HT1080 (cell line): Measurements from ENCODE around the gene ZNF391. TPM values are rescaled to one million over a fixed set of nuclear protein-coding genes. Genes with fewer than 3 reads are reported as not detected.
"Not testable (repeated sequence)": the region's sequence is repeated elsewhere in the genome, so short reads cannot be mapped to it uniquely, and the experiment has no call there.

Source experiments
- DNase-seq: peaks from one replicate; pipeline ENCODE4 v3.0.0-alpha.2; 2015; ENCODE audit warnings: low read depth
- polyA plus RNA-seq, 2 experiments: library from polyadenylated mRNA; depleted of rRNA; stranded (reverse); fragments of >200 nt; gene quantifications; 2 replicates each; pipeline ENCODE4 v1.2.3, GENCODE V29; 2015
- total RNA-seq: library from RNA; depleted of rRNA; stranded (reverse); fragments of >200 nt; shearing (Covaris generic); gene quantifications from 2 replicates; pipeline ENCODE4 v1.2.3, GENCODE V29; 2014; rRNA removed

The ZNF391 gene
- 0.06 and 0.13 TPM in 2 replicates for total RNA-seq
- polyA plus RNA-seq (2015; cell fraction: cytosol; rRNA removed): 0.38 and 1.5 TPM in 2 replicates
- polyA plus RNA-seq (2015; cell fraction: nucleus; rRNA removed): 0.14 and 0.16 TPM in 2 replicates

GRCh38 chr6:27388293-27389197, at the start of gene ZNF391:
TSS of gene ZNF391 (plus strand) at chr6:27388759. CDS start at chr6:27400371, 11,612 bp downstream.
- peak; percentile 68 for DNase-seq

DNA sequence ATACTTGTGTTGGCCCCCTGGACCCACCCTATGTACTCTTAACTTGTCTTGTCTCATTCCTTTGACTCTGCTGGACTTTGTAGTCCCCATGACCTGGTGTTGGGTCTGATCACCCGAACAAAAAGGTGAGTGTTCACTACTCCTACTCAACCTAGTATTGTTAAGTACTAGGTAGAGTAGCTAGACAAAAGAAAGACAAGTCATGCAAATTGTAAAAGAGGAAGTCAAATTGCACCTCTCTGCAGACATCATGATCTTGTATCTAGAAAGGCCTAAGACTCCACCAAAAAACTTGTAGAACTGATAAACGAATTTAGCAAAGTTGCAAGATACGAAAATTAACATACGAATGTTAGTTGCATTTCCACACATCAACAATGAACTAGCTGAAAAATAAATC, 35.7 kb upstream of the ZNF391 start:
- no peak for DNase-seq

DNA sequence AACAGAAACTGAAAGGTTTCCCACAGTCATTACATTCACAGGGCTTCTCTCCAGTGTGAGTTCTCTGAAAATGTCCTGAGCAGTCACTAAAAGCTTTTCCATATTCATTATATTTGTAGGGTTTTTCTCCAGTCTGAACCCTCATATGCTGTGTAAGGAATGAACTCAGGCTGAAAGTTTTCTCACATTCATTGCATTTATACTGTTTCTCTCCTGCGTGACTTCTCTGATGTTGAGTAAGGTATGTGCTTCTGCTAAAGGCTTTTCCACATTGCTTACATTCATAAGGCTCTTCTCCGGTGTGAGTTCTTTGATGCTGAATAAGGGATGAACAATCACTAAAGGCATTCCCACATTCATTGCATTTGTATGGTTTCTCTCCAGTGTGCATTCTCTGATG, 29.8 kb upstream of the ZNF391 start:
- no peak for DNase-seq

DNA sequence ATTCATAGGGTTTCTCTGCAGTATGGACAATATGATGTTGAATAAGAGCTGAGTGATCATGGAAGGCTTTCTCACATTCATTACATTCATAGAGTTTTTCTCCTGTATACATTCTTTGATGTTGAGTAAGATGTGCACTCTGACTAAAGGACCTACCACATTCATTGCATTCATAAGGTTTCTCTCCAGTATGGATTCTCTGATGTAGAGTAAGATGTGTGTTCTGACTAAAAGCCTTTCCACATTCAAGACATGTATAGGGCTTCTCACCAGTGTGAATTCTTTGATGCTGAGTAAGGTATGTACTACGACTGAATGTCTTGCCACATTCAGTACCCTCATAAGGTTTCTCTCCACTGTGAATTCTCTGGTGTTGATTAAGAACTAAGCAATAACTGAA, 29.3 kb upstream of the ZNF391 start:
- DNase-seq: no peak

GRCh38 chr6:27368202-27368601, 20.4 kb upstream of the ZNF391 start:
- no peak for DNase-seq

DNA sequence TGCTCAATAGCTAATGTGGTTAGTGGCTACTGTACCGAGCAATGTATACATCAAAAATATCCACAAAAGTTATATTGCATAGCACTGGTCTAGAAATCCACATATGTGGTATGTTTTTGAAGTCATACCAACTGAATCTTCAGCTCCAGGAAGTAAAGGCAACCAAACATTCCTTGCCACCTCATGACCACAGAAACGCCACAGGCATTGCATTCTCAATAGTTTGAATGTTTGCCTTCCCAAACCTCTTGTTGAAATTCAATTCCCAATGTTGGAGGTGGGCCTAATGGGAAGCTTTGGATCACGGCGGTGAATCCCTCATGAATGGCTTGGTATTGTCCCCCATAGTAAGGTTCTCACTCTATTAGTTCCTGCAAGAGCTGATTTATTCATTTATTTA, 18.2 kb upstream of the ZNF391 start:
- DNase-seq: no peak

DNA sequence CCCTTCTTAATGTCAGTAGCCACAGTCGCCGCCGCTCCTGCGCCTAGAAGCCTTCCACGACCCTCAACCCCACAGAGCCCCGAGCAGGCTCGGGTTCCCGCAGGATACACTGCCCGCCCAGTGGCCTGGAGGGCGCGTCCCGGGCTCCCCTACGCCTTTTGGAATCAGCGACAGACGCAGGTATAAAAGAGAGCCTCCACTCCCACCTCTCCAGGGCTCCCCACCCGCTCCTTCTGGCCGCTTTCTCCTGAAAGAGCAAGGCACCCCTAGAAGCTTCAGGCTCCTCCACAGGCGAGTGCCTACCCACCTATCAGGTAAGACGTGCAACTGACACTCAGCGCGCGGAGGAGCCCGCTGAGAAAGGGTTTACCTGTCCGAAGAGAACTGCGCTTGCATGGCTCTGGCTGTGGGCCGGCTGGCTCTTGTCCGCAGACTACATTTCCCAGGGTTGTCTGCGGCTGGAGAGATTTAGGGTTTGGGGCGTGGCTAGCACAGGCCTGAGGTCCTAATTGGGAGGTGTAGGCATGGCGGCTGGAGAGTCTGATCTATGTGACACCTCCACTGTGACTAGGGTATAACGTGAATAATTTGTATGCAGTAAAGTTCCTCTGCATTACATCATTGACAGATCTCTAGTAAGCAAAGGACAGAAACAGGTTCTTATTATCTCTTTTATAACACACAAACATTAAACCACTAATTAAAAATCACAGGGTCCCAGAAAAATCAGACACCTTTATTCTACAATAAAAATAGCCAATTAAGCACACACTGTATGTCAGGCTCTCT, 13.5 kb upstream of the ZNF391 start:
- DNase-seq: peak; percentile 51

DNA sequence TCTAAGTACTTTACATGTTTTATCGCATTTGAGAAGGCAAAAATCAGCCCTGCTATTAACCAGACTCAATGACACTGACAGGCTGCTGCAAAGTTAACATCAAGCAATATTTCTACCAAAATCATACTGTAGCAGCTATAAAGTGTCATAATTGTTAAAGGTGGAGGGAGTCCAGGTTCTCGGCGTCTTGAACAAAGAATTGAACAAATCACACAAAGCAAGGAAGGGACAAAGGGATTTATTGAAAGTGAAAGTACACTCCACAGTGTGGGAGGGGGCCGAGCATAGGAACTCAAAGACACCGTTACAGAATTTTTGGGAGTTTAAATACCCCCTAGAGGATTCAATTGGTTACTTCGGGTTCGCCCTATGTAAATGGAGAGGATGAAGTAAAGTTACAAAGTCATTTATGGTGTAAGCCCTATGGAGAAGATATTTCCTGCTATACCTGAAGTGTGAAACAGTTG, 12.9 kb upstream of the ZNF391 start:
- peak; percentile 1 for DNase-seq

- DNase-seq: not testable (repeated sequence)
These were observed 10.2 kb upstream of the ZNF391 start for GRCh38 chr6:27378406-27378805.

DNA sequence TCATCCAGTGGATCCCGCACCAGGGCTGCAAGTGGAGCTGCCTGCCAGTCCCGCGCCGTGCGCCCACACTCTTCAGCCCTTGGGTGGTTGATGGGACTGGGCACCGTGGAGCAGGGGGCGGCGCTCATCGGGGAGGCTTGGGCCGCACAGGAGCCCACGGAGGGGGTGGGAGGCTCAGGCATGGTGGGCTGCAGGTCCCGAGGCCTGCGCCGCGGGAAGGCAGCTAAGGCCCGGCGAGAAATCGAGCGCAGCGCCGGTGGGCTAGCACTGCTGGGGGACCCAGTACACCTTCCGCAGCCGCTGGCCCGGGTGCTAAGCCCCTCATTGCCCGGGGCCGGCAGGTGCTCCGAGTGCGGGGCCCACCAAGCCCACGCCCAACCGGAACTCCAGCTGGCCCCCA, 7.6 kb upstream of the ZNF391 start:
- DNase-seq: not testable (repeated sequence)

- no peak for DNase-seq
These were observed 5.5 kb upstream of the ZNF391 start for GRCh38 chr6:27383011-27383410.

GRCh38 chr6:27383481-27383880, 5.1 kb upstream of the ZNF391 start:
- DNase-seq: no peak

DNA sequence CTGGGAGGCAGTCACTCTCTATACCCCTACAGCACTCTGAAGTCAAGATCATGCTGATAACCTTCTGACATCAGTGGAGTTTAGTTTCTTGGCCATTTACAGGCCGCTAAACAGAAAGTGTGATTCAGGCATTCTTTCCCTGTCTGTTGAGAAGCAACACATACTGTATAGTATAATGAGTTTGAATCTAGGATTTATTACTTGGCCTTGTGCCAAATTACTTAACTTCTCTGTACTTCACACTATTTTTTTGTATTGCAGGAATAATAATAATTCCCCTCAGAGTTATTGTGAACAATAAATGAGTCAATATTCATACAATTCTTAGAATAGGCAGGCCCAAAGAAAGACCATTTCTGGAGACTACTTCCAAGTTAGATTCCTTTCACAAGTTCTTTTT, 4.1 kb downstream of the ZNF391 start:
- DNase-seq: no peak

- DNase-seq: no peak
These were observed 5.5 kb downstream of the ZNF391 start for GRCh38 chr6:27394073-27394472.

GRCh38 chr6:27400877-27401642, 12.5 kb downstream of the ZNF391 start:
- no peak for DNase-seq

DNA sequence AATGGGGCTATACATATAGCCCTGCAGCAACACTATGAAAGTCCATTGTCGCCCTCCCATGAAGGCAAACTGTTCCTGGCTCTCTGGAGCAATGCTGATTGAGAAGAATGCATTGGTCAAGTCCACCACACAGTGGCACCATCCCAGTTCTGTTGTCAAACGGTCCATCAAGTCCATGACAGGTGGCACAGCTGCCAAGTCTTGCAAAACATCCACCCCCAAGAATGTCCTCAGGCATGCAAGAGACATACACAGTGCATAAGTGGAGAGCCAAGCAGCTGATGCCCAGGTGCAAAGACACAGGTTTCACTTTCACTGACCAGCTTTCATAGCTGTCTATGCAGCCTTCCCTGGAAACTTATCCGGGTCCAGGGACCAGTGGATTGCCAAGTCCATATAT, 17.5 kb downstream of the ZNF391 start:
- DNase-seq: no peak

- DNase-seq: no peak
These were observed 18.7 kb downstream of the ZNF391 start for GRCh38 chr6:27407153-27407814.

GRCh38 chr6:27414300-27414699, 25.7 kb downstream of the ZNF391 start:
- DNase-seq: no peak

DNA sequence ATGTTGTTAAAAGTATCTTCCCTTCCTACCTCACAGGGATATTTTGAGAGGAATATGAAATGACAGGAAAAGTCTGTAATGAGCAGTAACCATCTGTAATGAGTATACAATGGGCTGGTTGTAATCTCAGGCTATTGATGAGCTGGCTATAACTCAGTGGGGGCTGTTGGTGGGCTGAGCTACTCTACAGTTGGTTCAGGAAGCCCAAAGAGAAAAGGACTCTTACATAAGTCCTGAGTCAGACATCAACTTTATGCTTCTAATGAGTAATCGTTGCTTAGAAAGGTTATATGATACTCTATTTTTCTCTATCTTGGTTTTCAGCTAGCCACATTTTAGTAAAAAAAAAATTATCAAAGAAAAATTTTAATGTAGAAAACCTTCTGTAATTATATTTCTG, 26.4 kb downstream of the ZNF391 start:
- DNase-seq: peak; percentile 5

DNA sequence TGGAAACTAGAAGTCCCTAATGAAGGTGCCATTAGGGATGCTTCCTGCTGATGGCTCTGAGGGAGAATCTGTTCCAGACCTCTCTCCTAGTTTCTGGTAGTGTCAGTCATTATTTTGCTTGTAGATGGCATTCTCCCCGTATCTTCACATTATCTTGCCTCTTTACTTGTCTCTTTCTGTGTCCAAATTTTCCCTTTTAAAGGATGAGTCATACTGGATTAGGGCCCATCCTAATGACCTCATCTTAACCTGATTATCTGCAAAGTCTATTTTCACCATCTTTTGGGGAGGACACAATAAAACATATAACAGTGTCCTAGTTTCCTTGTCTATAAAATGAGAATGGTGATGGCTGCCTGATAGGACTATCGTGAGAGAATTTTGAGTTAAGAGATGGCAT, 27.3 kb downstream of the ZNF391 start:
- DNase-seq: no peak

DNA sequence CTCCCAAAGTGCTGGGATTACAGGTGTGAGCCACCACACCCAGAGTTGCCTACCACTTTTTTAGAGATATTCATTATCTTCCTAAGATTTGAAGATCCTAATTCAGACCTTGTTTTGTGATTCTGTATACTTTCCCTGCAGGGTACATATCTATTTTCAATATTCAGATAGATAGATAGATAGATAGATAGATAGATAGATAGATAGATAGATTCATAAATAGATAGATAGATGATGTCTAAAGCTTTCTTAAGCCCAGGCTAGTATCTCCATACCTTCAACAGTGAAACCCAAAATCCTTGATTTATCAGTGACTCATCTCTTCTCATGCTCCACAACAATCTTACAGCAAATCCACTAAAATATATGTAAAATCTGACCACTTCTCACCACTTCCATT, 30.8 kb downstream of the ZNF391 start:
- no peak for DNase-seq
